8988T (cell line): ENCODE measurements around the gene MAML3.
A peak's percentile ranks its signal among the peaks of the same experiment; 100 is the strongest.

ENCODE experiments used
- DNase-seq: peaks from one replicate; pipeline ENCODE4 v3.0.0; 2011

MAML3 gene

GRCh38 chr4:140153718-140154571 is at the start of gene MAML3:
TSS of gene MAML3 (minus strand) at chr4:140154184. CDS start at chr4:140153327, 857 bp downstream.
- DNase-seq = peak; percentile 54

GRCh38 chr4:140198942-140199341 is 45.0 kb upstream of the MAML3 start:
- no peak for DNase-seq

GRCh38 chr4:140195806-140196205 is 41.8 kb upstream of the MAML3 start:
- DNase-seq = no peak

GRCh38 chr4:140189805-140190204 is 35.8 kb upstream of the MAML3 start:
- DNase-seq = no peak

- DNase-seq = no peak
These were observed 35.0 kb upstream of the MAML3 start for GRCh38 chr4:140188975-140189374.

- no peak for DNase-seq
These were observed 33.3 kb upstream of the MAML3 start for GRCh38 chr4:140187316-140187695.

GRCh38 chr4:140186651-140187315 is 32.8 kb upstream of the MAML3 start:
- DNase-seq = no peak

GRCh38 chr4:140186082-140186438 is 32.1 kb upstream of the MAML3 start:
- no peak for DNase-seq

GRCh38 chr4:140185412-140186081 is 31.6 kb upstream of the MAML3 start:
- DNase-seq = no peak

GRCh38 chr4:140183270-140183669 is 29.3 kb upstream of the MAML3 start:
- no peak for DNase-seq

- no peak for DNase-seq
These were observed 26.6 kb upstream of the MAML3 start for GRCh38 chr4:140180577-140180976.

GRCh38 chr4:140176735-140177134 is 22.8 kb upstream of the MAML3 start:
- no peak for DNase-seq

- DNase-seq = no peak
These were observed 20.6 kb upstream of the MAML3 start for GRCh38 chr4:140174543-140174942.

GRCh38 chr4:140172960-140173359 is 19.0 kb upstream of the MAML3 start:
- DNase-seq = no peak

- no peak for DNase-seq
These were observed 16.3 kb upstream of the MAML3 start for GRCh38 chr4:140170299-140170698.

- DNase-seq = no peak
These were observed 15.0 kb upstream of the MAML3 start for GRCh38 chr4:140168936-140169335.

GRCh38 chr4:140168474-140168873 is 14.5 kb upstream of the MAML3 start:
- no peak for DNase-seq

- no peak for DNase-seq
These were observed 9.2 kb upstream of the MAML3 start for GRCh38 chr4:140163029-140163810.

GRCh38 chr4:140162596-140162995 is 8.6 kb upstream of the MAML3 start:
- DNase-seq = no peak

- DNase-seq = no peak
These were observed 4.5 kb upstream of the MAML3 start for GRCh38 chr4:140158365-140159030.

GRCh38 chr4:140157341-140157740 is 3.4 kb upstream of the MAML3 start:
- no peak for DNase-seq

GRCh38 chr4:140156529-140157171 is 2.7 kb upstream of the MAML3 start:
- DNase-seq = no peak
